ENCODE data around the gene ACE.

ACE gene
- 7.7 to 13.4 reads per million in 2 donors for total RNA-seq

- DNase-seq = peak in 4 of 5 experiments; percentile 16 to 63 (median 24)
These were observed at the start of gene ACE for GRCh38 chr17:63476854-63477479. Gene ACE, plus strand, starts transcription at chr17:63477061. Its CDS starts 34 bp downstream, at chr17:63477095.

GRCh38 chr17:63429766-63430165 lies 47.1 kb upstream of the ACE start:
- DNase-seq = no peak

GRCh38 chr17:63430223-63430622 lies 46.6 kb upstream of the ACE start:
- no peak for DNase-seq

GRCh38 chr17:63431618-63431938 lies 45.3 kb upstream of the ACE start:
- no peak for DNase-seq

GRCh38 chr17:63431939-63432804 lies 44.7 kb upstream of the ACE start:
- no peak for DNase-seq

- DNase-seq = no peak
These were observed 42.9 kb upstream of the ACE start for GRCh38 chr17:63433746-63434591.

GRCh38 chr17:63434951-63435571 lies 41.8 kb upstream of the ACE start:
- DNase-seq = peak in 2 of 5 experiments; percentile 72 to 84

GRCh38 chr17:63435681-63436522 lies 41.0 kb upstream of the ACE start:
- no peak for DNase-seq

- no peak for DNase-seq
These were observed 40.2 kb upstream of the ACE start for GRCh38 chr17:63436523-63437110.

- DNase-seq = no peak
These were observed 39.4 kb upstream of the ACE start for GRCh38 chr17:63437287-63438091.

GRCh38 chr17:63438092-63439051 lies 38.5 kb upstream of the ACE start:
- DNase-seq = no peak

GRCh38 chr17:63439687-63440086 lies 37.2 kb upstream of the ACE start:
- peak in 2 of 5 experiments; percentile 58 to 78 for DNase-seq

- DNase-seq = peak in 2 of 5 experiments; percentile 38 to 59
These were observed 36.6 kb upstream of the ACE start for GRCh38 chr17:63440127-63440769.

GRCh38 chr17:63440770-63441335 lies 36.0 kb upstream of the ACE start:
- no peak for DNase-seq

- DNase-seq = no peak
These were observed 35.2 kb upstream of the ACE start for GRCh38 chr17:63441654-63442053.

GRCh38 chr17:63442074-63442473 lies 34.8 kb upstream of the ACE start:
- no peak for DNase-seq

- DNase-seq = no peak
These were observed 34.3 kb upstream of the ACE start for GRCh38 chr17:63442549-63443035.

- no peak for DNase-seq
These were observed 33.8 kb upstream of the ACE start for GRCh38 chr17:63443053-63443452.

All from T-helper 2 cell (primary cell).